Measurements from ENCODE around the gene TPST2.
"Not testable (repeated sequence)": the region's sequence is repeated elsewhere in the genome, so short reads cannot be mapped to it uniquely, and the experiment has no call there.

Gene TPST2

DNA sequence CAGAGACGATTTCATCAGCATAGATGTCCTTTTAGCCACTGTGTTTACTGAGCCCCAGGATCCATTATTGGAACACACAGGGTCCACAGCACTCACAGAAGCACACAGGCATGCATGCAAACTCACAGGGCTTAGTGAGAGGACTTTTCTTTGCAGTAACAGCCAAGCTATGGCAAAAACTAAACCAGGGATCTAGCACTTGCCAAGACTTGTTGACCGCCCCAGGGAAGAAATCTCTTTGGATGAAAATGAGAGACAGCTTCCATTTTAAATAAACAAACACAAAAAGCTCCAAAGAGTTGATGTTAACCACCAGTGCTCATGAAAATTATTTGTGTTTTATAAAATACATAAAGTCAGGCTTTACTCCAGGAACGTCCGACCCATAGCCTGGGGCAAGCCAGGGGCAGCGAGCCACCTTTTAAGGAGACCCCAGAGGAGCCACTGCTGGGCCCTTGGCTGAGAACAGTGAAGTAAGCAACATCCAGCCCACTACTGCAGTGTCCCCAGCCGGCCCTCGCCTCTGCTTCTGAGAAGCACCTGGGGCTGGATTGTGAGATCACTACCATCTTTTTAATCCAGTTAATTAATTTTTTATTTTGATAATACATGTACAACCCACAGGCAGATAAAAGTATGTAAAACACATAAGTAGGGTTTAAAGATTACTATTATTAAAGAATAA lies 55.6 kb downstream of the TPST2 start:
- no peak for DNase-seq (ENCODE audit: low read depth in 2 of 2)

DNA sequence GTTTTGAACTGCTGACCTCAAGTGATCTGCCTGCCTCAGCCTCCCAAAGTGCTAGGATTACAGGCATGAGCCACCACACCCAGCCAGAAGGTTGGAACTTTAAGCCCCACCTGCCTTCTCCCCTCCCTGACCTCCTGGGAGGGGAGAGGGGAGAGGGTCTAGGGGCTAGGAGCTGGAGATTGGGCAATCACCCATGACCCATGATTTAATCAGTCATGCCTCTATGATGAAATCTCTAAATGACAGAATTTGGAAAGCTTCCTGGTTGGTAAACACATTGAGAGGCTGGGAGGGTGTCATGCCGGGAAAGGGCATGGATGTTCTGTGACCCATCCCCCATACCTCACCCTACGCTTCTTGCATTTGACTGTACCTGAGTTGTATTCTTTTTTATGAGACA lies 60.6 kb downstream of the TPST2 start:
- DNase-seq (ENCODE audit: low read depth in 2 of 2): no peak

DNA sequence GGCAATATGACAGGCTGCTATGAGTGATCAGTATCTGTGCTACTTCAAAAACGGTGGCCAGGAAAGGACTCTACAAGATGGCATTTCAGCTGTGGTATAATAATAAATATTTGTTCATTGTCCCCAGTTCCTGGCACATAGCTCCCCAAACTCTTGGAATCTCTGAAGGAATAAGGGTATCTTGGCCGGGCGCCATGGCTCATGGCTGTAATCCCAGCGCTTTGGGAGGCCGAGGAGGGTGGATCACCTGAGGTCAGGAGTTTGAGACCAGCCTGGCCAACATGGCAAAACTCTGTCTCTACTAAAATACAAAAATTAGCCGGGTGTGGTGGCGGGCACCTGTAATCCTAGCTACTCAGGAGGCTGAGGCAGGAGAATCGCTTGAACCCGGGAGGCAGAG lies 61.4 kb downstream of the TPST2 start:
- not testable (repeated sequence) for DNase-seq (ENCODE audit: low read depth in 2 of 2)

DNA sequence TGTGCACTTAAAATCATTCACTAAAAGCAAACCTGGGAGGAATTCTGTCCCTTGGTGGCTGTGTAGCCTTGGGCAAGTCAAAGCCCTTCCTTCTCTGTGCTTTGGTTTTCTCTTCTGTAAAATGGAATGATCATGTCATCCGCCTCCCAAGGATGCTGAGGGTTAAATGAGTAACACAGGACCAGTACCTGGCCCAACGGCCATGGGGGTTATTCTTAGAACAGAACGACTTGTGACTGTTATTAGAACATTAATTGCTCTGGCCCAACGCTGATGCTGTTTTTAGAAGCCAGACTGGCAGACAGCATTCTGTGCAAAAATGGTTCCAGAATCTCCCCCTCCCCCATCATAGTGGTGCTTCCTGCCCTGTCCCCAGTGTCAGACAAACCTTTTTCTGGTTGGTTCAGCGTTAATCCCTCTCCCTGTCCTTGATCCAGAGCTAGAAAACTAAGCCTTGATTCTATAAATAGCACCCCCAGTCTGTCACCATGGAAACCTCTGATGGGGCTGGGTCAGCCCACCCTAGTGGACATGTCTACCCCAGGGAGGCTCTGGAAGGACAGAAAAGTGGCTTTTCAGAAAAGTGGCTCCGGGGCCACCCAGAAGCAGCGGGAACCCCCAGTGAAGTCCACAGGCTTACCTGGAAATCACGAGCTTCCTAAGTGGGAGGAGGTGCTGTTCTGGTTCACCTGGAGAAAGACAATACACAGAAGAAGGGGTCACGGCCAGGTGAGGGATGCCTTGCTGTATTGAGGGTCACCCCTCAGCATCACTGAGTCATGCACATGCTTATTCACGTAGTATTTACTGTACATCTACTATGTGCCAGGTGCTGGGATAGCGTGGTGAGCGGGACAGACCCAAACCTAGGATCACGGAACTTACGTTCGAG lies 62.1 kb downstream of the TPST2 start:
- DNase-seq (ENCODE audit: low read depth in 2 of 2): no peak

DNA sequence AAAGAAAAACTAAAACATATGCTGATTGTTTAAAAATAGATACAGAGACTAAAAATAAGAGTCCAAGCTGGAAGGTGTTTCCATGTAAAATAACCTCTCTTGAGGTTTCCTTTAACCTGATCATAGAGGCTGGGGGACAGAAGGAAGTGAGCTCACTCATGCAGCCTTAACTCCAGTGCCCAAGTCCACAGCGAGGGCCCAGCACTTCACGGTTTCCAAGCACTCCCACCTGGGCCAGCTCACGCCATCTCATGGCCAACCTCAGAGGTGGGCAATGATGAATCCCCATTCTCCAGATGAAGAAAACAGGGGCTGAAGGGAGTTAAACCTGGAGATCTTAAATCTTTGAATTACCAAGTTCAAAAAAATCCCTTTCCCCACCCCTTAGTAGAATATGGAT lies 62.8 kb downstream of the TPST2 start:
- DNase-seq (ENCODE audit: low read depth in 2 of 2): no peak

DNA sequence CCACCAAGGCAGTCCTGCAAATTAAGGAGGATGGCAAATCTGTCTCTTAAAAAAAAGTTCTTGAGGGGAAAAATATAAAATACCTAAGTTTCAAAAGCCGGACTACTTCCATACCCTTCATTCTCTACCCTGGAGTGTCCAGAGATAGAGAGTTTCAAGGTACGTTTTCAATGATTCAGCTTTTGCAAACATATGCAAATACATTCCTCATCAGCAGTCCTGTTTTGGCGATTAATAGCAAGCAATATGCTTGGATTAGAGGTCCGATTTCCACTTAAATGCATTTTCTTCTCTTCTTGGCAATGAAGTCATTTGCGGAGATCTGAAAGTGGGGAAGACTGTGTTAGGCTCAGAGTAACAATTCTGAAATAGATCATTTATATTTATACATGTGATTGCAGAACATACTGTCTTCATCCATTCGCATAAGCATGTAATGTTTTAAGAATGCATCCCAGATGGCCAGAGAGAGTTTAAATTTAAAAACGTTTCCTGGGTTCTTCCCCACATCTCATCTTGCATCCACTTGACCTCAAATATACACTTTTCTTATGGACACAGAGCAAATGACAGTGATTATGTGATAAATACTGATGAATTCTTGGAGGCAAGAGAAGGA lies 63.9 kb downstream of the TPST2 start:
- no peak for DNase-seq (ENCODE audit: low read depth in 2 of 2)

DNA sequence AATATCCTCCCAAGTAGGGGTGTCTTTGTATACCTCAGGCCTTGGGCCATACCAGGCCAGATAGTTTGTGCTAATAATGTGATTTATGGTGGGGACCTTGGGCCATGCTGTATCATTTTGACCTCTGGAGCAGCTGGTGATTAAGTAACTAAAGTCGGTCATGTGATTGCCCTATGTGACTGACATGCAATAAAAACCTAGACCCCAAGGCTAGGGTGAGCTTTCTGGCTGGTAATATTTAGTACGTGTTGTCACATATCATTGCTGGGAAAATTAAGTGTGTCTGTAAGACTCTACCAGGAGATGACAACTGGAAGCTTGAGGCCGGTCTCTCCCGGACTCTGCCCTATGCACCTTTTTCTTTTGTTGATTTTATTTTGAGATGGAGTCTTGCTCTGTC lies 65.1 kb downstream of the TPST2 start:
- DNase-seq (ENCODE audit: low read depth in 2 of 2): no peak

DNA sequence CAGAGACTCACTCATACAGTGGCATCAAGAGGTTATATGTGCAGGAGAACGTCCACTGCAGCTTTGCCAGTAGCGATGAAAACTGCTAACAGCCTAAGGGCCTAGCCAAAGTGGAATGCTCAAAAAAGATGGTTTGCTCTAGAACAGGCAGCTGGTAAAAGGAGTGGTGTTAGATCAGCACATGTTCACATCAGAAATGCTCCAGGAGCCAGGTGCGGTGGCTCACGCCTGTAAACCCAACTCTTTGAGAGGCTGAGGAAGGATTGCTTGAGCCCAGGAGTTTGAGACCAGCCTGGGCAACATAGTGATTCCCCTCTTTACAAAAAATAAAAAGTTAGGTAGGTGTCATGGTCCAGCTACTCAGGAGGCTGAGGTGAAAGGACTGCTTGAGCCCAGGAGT lies 67.3 kb downstream of the TPST2 start:
- no peak for DNase-seq (ENCODE audit: low read depth in 2 of 2)

DNA sequence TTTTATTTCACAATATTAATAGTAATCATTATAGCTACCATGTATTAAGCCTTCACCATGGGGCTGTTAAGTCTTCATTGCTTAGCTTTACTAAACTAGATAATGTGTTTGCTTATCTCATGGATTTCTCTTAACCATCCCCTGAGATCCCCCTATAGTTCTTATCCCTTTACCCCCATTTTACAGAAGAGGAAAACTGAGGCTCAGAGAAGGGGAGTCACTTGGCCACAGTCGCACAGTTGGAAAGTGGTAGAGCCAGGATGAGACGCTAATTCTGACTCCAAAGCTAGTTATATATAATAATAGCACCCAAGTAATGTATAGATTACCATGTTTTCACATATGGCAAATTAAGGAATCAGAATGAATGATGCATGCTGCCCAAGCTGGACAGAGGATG lies 67.9 kb downstream of the TPST2 start:
- DNase-seq (ENCODE audit: low read depth in 2 of 2): no peak

DNA sequence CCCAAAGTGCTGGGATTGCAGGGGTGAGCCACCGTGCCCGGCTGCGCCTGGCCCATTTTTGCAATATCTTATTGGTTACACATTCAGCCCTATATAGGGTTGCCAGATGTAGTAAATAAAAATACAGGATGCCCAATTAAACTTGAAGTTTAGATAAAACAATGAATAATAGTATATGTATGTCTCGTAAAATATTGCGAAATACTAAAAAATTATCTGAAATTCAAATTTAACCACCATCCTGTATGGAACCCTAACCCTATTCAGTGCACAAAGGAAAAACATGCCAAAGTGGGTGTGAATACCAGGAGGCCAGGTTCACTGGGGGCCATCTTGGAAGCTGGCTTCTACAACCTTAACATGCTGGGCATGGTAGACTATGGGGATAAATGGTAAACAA lies 72.5 kb downstream of the TPST2 start:
- DNase-seq (ENCODE audit: low read depth in 2 of 2): no peak

DNA sequence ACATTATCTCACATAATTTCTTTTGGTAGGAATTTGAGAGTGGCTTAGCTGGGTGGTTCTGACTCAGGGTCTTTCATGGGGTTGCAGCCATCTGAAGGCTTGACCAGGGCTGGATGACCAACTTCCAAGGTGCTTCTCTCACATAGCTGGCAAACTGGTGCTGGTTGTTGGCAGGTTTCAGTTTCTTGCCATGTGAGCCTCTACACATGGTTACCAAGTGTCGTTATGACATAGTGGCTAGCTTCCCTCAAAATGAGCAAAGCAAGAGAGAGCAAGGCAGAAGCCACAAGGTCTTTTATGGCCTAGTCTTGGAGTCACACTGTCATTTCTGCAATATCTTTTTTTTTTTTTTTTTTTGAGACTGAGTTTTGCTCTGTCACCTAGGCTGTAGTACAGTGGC lies 73.4 kb downstream of the TPST2 start:
- no peak for DNase-seq (ENCODE audit: low read depth in 2 of 2)

DNA sequence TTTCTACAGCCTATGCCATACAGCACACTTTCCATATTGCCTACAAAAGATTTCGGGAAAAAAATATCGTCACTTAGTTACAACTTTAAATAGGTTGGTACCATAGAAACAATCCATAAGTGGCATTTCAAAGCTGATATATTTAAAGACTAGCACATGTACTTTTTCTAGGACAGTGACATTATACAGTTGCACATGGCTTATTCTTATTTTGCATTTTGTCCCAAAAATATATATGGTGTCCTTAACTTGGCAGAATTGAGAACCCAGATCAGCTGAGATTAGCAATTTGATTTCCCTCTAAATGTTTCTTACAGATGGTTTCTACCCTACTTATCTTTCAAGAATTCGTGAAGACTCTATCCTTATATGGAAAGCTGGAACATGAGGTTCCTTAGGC lies 74.0 kb downstream of the TPST2 start:
- DNase-seq (ENCODE audit: low read depth in 2 of 2): no peak

DNA sequence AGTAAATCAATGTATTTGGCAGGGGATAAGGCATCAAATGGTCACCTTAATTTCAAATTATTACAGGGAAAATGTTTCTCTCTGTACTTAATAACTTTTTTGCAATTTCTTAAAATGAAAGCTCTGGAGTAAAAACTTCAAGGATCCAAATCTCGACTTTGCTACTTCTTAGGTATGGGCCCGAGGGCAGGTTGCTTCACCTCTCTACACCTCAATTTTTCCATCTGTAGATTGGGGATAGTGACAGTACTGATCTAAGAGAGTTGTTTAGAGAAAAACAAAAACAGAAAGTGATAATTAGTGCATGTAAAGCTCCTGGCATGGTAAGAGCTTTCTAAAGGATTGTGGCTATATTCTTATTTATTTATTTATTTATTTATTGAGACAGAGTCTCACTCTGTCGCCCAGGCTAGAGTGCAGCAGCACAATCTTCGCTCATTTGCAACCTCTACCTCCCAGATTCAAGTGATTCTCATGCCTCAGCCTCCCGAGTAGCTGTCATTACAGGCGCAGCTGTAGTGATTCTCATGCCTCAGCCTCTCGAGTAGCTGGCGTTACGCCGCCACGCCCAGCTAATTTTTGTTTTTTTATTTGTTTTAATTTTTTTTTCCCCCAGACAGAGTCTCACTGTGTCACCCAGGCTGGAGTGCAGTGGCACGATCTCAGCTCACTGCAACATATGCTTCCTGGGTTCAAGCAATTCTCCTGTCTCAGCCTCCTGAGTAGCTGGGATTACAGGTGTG lies 75.3 kb downstream of the TPST2 start:
- DNase-seq (ENCODE audit: low read depth in 2 of 2): no peak

DNA sequence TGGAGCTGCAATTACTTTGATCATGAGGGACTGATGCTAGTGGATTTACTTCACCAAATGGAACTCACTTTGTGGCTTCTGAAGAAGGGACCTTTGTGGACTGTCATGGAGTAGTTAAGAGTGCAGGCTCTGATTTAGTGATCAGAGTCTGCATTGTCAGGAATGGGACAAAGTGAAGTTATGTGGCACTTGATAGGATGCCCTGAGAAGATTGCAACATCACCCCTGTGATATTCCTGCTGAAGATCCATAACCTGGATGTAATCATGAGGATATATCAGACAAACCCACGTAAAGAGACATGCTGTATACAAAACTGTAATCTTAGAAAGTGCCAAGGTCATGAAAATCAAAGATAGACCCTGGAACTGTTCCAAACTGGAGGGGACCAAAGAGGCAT lies 76.1 kb downstream of the TPST2 start:
- no peak for DNase-seq (ENCODE audit: low read depth in 2 of 2)

DNA sequence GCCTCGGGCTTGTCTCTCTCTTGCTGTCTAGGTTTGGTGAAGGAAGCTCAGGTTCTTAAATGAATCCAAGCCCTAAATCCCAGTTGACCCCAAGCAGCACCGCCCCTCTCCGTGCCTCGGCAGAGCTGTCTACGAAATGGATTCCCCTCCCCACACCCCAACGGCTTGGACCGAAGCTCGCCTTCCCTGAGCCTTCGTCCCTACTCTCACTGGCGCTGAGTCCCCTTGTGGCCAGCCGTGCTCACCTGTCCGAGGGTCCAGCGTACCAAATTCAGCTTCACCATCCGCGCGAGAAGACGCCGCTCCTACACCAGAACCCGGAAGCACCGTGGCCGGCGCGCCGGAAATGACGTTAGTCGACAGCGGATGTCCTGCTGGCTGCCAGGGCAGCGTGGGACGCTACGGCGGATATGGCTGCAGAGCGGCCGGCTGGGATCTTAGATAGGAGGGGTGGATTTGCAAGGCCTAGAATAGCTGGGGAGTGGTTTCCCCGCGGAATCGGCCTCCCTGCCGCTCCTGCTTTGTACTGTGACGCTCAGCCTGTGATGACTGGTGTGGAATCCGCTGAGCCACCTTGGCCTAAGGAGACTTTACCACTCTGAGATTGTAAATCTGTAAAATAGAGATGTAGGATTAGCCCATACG lies 77.7 kb downstream of the TPST2 start, which contains the start of gene TFIP11:
TSS of gene TFIP11 (minus strand) at position 325 of the 645 bp plus-strand sequence. CDS start 2,201 bp downstream, outside the sequence.
- peak; percentile 78 to 84 for DNase-seq (ENCODE audit: low read depth in 2 of 2)

DNA sequence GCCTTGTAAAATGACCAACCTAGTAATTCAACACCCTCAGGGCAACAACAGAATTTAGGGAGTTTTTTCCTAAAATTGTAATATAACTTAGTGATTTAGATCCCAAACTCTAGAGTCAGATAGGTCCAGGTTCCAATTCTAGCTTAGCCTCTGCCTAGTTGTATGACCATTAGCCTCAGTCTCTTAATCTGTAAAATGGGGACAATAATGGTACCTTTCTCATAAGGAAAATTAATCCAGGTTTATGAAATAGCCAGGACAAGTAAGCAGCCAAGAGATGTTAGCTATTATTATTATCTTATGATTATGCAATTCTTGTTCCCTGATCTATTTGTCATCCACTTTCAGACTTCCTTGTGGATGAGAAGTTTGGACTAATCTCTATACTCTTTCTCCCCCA lies 81.8 kb downstream of the TPST2 start:
- no peak for DNase-seq (ENCODE audit: low read depth in 2 of 2)

DNA sequence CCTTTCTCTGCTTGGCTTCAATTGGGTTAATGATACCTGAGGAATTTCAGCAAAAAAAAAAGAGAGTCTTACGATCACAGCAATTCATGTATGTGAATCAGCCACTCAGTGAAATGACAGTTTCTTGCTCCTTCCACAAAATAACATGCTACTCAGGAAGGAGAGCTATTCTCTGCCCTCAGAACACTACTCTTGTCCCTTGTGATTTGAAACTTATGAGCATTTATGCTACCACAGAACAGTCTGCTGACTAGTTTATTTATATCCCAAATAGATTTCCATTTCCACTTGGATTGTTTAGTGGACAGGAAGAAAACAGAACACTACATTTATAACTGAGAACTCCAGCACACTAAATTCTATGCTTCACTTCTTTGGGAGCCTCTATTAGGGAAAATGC lies 86.2 kb downstream of the TPST2 start:
- DNase-seq (ENCODE audit: low read depth in 2 of 2): no peak

DNA sequence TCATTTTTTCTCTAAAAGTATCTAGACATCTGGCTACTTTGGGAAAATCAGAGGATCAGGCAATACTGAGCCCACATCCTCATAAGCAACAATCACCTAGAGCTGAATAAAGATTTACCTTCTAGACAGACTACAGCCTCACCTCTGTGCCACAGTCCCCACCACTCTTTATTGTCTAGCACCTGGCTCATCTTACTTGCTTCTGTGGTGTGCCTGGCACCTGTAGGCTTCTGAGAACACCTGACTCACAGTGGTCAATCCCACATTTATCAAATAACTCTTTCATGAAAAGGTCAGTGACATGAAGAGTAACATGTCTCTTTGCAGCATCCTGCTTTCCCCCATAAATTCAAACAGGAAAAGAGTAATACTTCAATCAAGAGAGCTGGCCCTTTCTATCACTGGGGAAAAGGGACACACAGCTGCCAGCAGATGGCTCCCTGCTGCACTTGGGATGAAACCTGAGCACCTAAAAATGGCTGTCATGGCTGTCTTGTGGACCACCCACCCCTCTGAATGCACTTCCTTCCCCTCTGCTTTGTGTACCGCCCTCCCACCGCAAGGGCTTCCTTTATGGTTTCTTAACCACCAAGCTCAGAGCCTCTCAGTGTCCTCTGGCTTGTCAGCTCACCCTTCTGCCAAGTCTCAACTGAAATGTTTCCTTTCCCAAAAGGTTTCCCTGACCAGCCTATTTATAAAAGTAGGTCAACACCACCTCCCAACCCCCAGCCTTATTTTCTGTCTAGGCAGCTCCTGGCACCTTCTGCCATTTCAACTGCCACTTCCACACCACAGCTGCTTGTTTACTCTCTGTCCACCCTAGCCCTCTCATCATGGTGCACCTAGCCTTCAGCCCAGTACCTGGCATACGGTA lies 87.0 kb downstream of the TPST2 start:
- peak; percentile 18 to 32 for DNase-seq (ENCODE audit: low read depth in 2 of 2)

DNA sequence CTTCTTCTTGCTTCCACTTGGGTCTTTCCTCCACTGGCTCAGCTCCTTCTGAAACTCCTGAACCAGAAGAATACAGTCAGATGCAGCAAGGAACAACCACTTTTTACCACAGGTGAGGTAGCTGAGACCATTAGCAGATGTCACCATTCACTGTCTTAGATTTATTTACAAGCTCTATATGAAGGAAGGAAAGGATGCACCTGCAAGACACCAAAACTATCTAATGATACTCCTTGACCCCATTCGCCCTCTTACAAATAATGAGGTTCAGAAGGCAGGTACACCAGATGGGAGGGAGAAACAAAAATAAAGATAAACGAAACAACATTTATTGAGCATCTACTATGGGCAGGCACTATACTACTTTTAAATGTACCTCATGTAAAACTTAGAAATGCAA lies 87.9 kb downstream of the TPST2 start:
- DNase-seq (ENCODE audit: low read depth in 2 of 2): no peak

DNA sequence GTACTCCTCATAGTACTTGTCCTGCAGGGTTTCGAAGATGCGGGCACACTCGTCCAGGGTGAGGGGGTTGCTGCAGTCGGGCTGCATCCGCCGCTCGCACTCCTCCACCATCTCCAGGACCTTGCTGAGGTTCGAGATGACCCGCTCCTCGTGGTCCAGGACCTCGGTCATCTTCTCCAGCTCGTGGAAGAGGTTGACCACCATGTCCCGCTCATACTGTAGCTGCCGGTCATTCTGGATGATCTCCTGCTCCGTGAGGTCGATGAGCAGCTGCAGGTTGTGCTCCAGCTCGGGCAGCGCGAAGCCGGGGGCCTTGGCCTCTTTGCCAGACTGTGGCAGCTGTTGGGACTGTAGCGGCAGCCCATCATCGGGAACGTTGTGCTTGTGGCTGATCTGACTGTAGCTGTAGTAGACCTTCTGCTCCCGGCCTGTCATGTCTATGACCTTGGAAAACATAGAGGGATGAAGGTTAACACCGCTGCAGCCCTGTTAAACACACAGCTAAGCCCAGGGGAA lies 90.7 kb downstream of the TPST2 start:
- DNase-seq (ENCODE audit: low read depth in 2 of 2): no peak

All from stimulated activated CD8-positive, alpha-beta memory T cell treated with anti-CD3 and anti-CD28 coated beads, Interleukin-15, amount 100 ng/mL, for 4 hours (primary cell).